ENCODE measurements around the gene CAMSAP1. TPM values are rescaled to one million over a fixed set of nuclear protein-coding genes. Genes with fewer than 3 reads are reported as not detected.

Gene CAMSAP1
- total and polyA plus RNA-seq, 2 experiments from 2014 or later, result 2.8 to 12.4 TPM

- no peak for DNase-seq
- no peaks in the 10 kb centered on the region for H3K36me3 ChIP-seq (ENCODE audit: low read depth)
- no peaks in the 10 kb centered on the region for H4K20me1 ChIP-seq (ENCODE audit: insufficient read depth)
- H3K27ac ChIP-seq, result no peak overlapping the region
- no peak overlapping the region for H2AFZ ChIP-seq
- no peaks in the 10 kb centered on the region for H3K79me2 ChIP-seq (ENCODE audit: insufficient read depth)
- in situ Hi-C loops (cut with MboI), result no loop called here
- no peaks in the 10 kb centered on the region for H3K9me3 ChIP-seq (ENCODE audit: low read depth)
- no peak for TF ChIP-seq EZH2phosphoT487 (IDR thresholded peaks at IDR 0.05; ENCODE audit: insufficient read depth, low read depth)
- TF ChIP-seq EZH2 (IDR thresholded peaks at IDR 0.05; ENCODE audit: insufficient read depth, poor library complexity, severe bottlenecking), result no peak
- H3K27me3 ChIP-seq (replicated peaks; ENCODE audit: insufficient read depth), result no peaks in the 10 kb centered on the region
- H3K9ac ChIP-seq, result no peak overlapping the region
- no peak overlapping the region for H3K4me3 ChIP-seq
- no peaks in the 10 kb centered on the region for H3F3A ChIP-seq (ENCODE audit: insufficient read depth)
- no peaks in the 10 kb centered on the region for H3K9me2 ChIP-seq (ENCODE audit: insufficient read depth)
- 78% methylated on average over 34 to 37 of the region's 38 CpGs for WGBS, 2 experiments (ENCODE audit: low coverage in 1 of 2, low lambda C conversion rate in 2 of 2, missing lambda C conversion rate in 2 of 2)
- H3K4me1 ChIP-seq (ENCODE audit: insufficient read depth), result no peaks in the 10 kb centered on the region
- no peak overlapping the region for H3K4me2 ChIP-seq (ENCODE audit: unreplicated experiment)
Observed at GRCh38 chr9:135787776-135788575, 119.4 kb downstream of the CAMSAP1 start.

- no peaks in the 10 kb centered on the region for H3K36me3 ChIP-seq (ENCODE audit: low read depth)
- H3K79me2 ChIP-seq (ENCODE audit: insufficient read depth), result no peaks in the 10 kb centered on the region
- H3F3A ChIP-seq (ENCODE audit: insufficient read depth), result no peaks in the 10 kb centered on the region
- H4K20me1 ChIP-seq (ENCODE audit: insufficient read depth), result no peaks in the 10 kb centered on the region
- H3K4me2 ChIP-seq (ENCODE audit: unreplicated experiment), result no peak overlapping the region
- no peak for DNase-seq
- WGBS, 2 experiments (ENCODE audit: low coverage in 1 of 2, low lambda C conversion rate in 2 of 2, missing lambda C conversion rate in 2 of 2), result 44 to 56% methylated on average over 14 to 16 of the region's 16 CpGs
- no peak overlapping the region for H3K27ac ChIP-seq
- H3K9me2 ChIP-seq (ENCODE audit: insufficient read depth), result no peaks in the 10 kb centered on the region
- no peak for TF ChIP-seq EZH2phosphoT487 (IDR thresholded peaks at IDR 0.05; ENCODE audit: insufficient read depth, low read depth)
- TF ChIP-seq EZH2 (IDR thresholded peaks at IDR 0.05; ENCODE audit: insufficient read depth, poor library complexity, severe bottlenecking), result no peak
- no peak overlapping the region for H3K4me3 ChIP-seq
- in situ Hi-C loops (cut with MboI), result no loop called here
- no peaks in the 10 kb centered on the region for H3K9me3 ChIP-seq (ENCODE audit: low read depth)
- H3K27me3 ChIP-seq (replicated peaks; ENCODE audit: insufficient read depth), result no peaks in the 10 kb centered on the region; the same call in 1 of the 2 replicates
- H3K9ac ChIP-seq, result no peak overlapping the region
- no peaks in the 10 kb centered on the region for H3K4me1 ChIP-seq (ENCODE audit: insufficient read depth)
- no peak overlapping the region for H2AFZ ChIP-seq
Observed at GRCh38 chr9:135787317-135787716, 120.0 kb downstream of the CAMSAP1 start.

DNA sequence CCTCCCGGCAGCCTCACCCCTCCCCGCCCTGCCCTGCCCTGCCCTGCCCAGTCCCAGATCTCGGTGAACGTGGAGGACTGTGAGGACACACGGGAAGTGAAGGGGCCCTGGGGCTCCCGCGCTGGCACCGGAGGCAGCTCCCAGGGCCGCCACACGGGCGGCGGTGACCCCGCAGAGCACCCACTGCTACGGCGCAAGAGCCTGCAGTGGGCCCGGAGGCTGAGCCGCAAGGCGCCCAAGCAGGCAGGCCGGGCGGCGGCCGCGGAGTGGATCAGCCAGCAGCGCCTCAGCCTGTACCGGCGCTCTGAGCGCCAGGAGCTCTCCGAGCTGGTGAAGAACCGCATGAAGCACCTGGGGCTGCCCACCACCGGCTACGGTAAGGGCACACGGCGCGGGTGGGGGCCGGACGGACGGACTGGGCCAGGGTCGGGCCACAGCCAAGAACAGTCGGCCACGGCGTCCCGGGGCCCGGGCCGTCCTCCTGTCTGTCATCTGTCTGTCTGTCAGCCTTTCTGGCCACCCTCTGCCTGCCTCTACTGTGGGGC is 121.1 kb downstream of the CAMSAP1 start:
- Histone ChIP-seq H3K4me1 (ENCODE audit: insufficient read depth) (no peaks in the 10 kb centered on the region), H3F3A (ENCODE audit: insufficient read depth) (no peaks in the 10 kb centered on the region), H3K9me3 (ENCODE audit: low read depth) (no peaks in the 10 kb centered on the region), H4K20me1 (ENCODE audit: insufficient read depth) (no peaks in the 10 kb centered on the region), H3K36me3 (ENCODE audit: low read depth) (no peaks in the 10 kb centered on the region), H3K4me3 (no peak overlapping the region), H3K27ac (no peak overlapping the region), H3K27me3 (replicated peaks; ENCODE audit: insufficient read depth) (peaks cover 2% of the 10 kb centered on the region; the same call in 1 of the 2 replicates), H3K9me2 (ENCODE audit: insufficient read depth) (no peaks in the 10 kb centered on the region), H3K4me2 (ENCODE audit: unreplicated experiment) (no peak overlapping the region), H3K9ac (no peak overlapping the region), H3K79me2 (ENCODE audit: insufficient read depth) (no peaks in the 10 kb centered on the region), H2AFZ (no peak overlapping the region)
- 72 to 84% methylated on average over 22 to 38 of the region's 44 CpGs for WGBS, 2 experiments (ENCODE audit: low coverage in 1 of 2, low lambda C conversion rate in 2 of 2, missing lambda C conversion rate in 2 of 2)
- TF ChIP-seq EZH2phosphoT487 (IDR thresholded peaks at IDR 0.05; ENCODE audit: insufficient read depth, low read depth) (no peak), EZH2 (IDR thresholded peaks at IDR 0.05; ENCODE audit: insufficient read depth, poor library complexity, severe bottlenecking) (no peak)
- DNase-seq, result no peak
- in situ Hi-C loops (cut with MboI), result no loop called here

GRCh38 chr9:135785013-135785575 is 122.3 kb downstream of the CAMSAP1 start:
- in situ Hi-C loops (cut with MboI), result no loop called here
- Histone ChIP-seq H3K27me3 (replicated peaks; ENCODE audit: insufficient read depth) (peaks cover 4% of the 10 kb centered on the region; the same call in 1 of the 2 replicates), H2AFZ (no peak overlapping the region), H3K9me2 (ENCODE audit: insufficient read depth) (no peaks in the 10 kb centered on the region), H3K4me1 (ENCODE audit: insufficient read depth) (no peaks in the 10 kb centered on the region), H3K4me2 (ENCODE audit: unreplicated experiment) (no peak overlapping the region), H3K9me3 (ENCODE audit: low read depth) (no peaks in the 10 kb centered on the region), H3K79me2 (ENCODE audit: insufficient read depth) (no peaks in the 10 kb centered on the region), H3K27ac (no peak overlapping the region), H4K20me1 (ENCODE audit: insufficient read depth) (no peaks in the 10 kb centered on the region), H3K4me3 (no peak overlapping the region), H3F3A (ENCODE audit: insufficient read depth) (no peaks in the 10 kb centered on the region), H3K36me3 (ENCODE audit: low read depth) (no peaks in the 10 kb centered on the region), H3K9ac (no peak overlapping the region)
- WGBS, 2 experiments (ENCODE audit: low coverage in 1 of 2, low lambda C conversion rate in 2 of 2, missing lambda C conversion rate in 2 of 2), result 44 to 53% methylated on average over 20 to 22 of the region's 22 CpGs
- TF ChIP-seq EZH2 (IDR thresholded peaks at IDR 0.05; ENCODE audit: insufficient read depth, poor library complexity, severe bottlenecking) (no peak), EZH2phosphoT487 (IDR thresholded peaks at IDR 0.05; ENCODE audit: insufficient read depth, low read depth) (no peak)
- no peak for DNase-seq

Measured in GM23248 (cell line).